Measurements from ENCODE around the gene BACE2.

Gene BACE2

GRCh38 chr21:41319273-41319672 lies 151.3 kb downstream of the BACE2 start:
- DNase-seq (ENCODE audit: low read depth in 1 of 2, low spot score in 1 of 2), result no peak
- H3K27me3 ChIP-seq (ENCODE audit: insufficient read depth, poor library complexity, severe bottlenecking), result peaks cover 7% of the 10 kb centered on the region
- H3K4me3 ChIP-seq (replicated peaks; ENCODE audit: insufficient read depth, low read length), result no peak overlapping the region
- no peak overlapping the region for H3K27ac ChIP-seq (replicated peaks)
- TF ChIP-seq GABPA (IDR thresholded peaks at IDR 0.05; ENCODE audit: low read depth) (no peak), SPI1 (IDR thresholded peaks at IDR 0.05; ENCODE audit: borderline replicate concordance, low read depth) (no peak), POLR2AphosphoS5 (IDR thresholded peaks at IDR 0.05; ENCODE audit: low read depth) (no peak), REST (IDR thresholded peaks at IDR 0.05; ENCODE audit: insufficient replicate concordance, low read depth) (no peak), CTCF (IDR thresholded peaks at IDR 0.05; ENCODE audit: insufficient read depth, low read length) (no peak)

- H3K4me3 ChIP-seq (replicated peaks; ENCODE audit: insufficient read depth, low read length), result no peak overlapping the region
- no peak for DNase-seq (ENCODE audit: low read depth in 1 of 2, low spot score in 1 of 2)
- TF ChIP-seq REST (IDR thresholded peaks at IDR 0.05; ENCODE audit: insufficient replicate concordance, low read depth) (no peak), SPI1 (IDR thresholded peaks at IDR 0.05; ENCODE audit: borderline replicate concordance, low read depth) (no peak), CTCF (IDR thresholded peaks at IDR 0.05; ENCODE audit: insufficient read depth, low read length) (no peak), POLR2AphosphoS5 (IDR thresholded peaks at IDR 0.05; ENCODE audit: low read depth) (no peak), GABPA (IDR thresholded peaks at IDR 0.05; ENCODE audit: low read depth) (no peak)
- H3K27me3 ChIP-seq (ENCODE audit: insufficient read depth, poor library complexity, severe bottlenecking), result no peaks in the 10 kb centered on the region
- no peak overlapping the region for H3K27ac ChIP-seq (replicated peaks)
Observed at GRCh38 chr21:41321211-41321907, 153.4 kb downstream of the BACE2 start.

GRCh38 chr21:41321908-41322495 lies 154.0 kb downstream of the BACE2 start:
- H3K27me3 ChIP-seq (ENCODE audit: insufficient read depth, poor library complexity, severe bottlenecking), result no peaks in the 10 kb centered on the region
- TF ChIP-seq CTCF (IDR thresholded peaks at IDR 0.05; ENCODE audit: insufficient read depth, low read length) (no peak), SPI1 (IDR thresholded peaks at IDR 0.05; ENCODE audit: borderline replicate concordance, low read depth) (no peak), POLR2AphosphoS5 (IDR thresholded peaks at IDR 0.05; ENCODE audit: low read depth) (no peak), REST (IDR thresholded peaks at IDR 0.05; ENCODE audit: insufficient replicate concordance, low read depth) (no peak), GABPA (IDR thresholded peaks at IDR 0.05; ENCODE audit: low read depth) (no peak)
- no peak for DNase-seq (ENCODE audit: low read depth in 1 of 2, low spot score in 1 of 2)
- no peak overlapping the region for H3K4me3 ChIP-seq (replicated peaks; ENCODE audit: insufficient read depth, low read length)
- no peak overlapping the region for H3K27ac ChIP-seq (replicated peaks)
